ENCODE data around the gene STIMATE.

Gene STIMATE

GRCh38 chr3:52846432-52846965, 50.8 kb downstream of the STIMATE start:
- FAIRE-seq (no peak), DNase-seq (ENCODE audit: insufficient read length, low spot score) (no peak)
- TF ChIP-seq POLR2A (IDR thresholded peaks at IDR 0.05; ENCODE audit: low read depth, low read length), result no peak

- no peak for TF ChIP-seq POLR2A (IDR thresholded peaks at IDR 0.05; ENCODE audit: low read depth, low read length)
- no peak for FAIRE-seq
- DNase-seq (ENCODE audit: insufficient read length, low spot score), result no peak
These were observed 51.5 kb downstream of the STIMATE start for GRCh38 chr3:52845691-52846431.

DNA sequence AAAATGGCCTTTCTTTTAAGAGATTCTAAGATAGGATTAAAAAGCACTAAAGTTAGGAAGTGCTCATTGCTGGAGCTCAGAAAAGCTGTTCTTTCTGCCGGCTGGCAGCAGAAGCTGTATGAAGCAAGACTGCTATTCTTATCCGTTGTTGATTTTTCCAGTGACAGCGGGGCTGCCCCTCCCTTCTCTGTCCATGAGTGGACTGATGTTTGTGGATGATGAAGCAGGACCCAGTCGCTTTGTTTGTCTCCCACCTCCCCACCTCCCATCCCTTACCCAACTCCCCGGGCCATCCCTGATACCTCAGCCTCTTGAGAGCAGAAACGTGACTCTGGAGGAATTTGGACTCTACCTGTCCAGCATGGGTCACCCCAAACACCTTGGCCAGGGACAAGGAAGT, 52.2 kb downstream of the STIMATE start:
- no peak for DNase-seq (ENCODE audit: insufficient read length, low spot score)
- no peak for FAIRE-seq
- TF ChIP-seq POLR2A (IDR thresholded peaks at IDR 0.05; ENCODE audit: low read depth, low read length), result no peak

- DNase-seq (ENCODE audit: insufficient read length, low spot score), result no peak
- no peak for FAIRE-seq
- no peak for TF ChIP-seq POLR2A (IDR thresholded peaks at IDR 0.05; ENCODE audit: low read depth, low read length)
These were observed 52.9 kb downstream of the STIMATE start for GRCh38 chr3:52844290-52844975.

GRCh38 chr3:52843881-52844280, 53.5 kb downstream of the STIMATE start:
- no peak for FAIRE-seq
- no peak for TF ChIP-seq POLR2A (IDR thresholded peaks at IDR 0.05; ENCODE audit: low read depth, low read length)
- no peak for DNase-seq (ENCODE audit: insufficient read length, low spot score)

DNA sequence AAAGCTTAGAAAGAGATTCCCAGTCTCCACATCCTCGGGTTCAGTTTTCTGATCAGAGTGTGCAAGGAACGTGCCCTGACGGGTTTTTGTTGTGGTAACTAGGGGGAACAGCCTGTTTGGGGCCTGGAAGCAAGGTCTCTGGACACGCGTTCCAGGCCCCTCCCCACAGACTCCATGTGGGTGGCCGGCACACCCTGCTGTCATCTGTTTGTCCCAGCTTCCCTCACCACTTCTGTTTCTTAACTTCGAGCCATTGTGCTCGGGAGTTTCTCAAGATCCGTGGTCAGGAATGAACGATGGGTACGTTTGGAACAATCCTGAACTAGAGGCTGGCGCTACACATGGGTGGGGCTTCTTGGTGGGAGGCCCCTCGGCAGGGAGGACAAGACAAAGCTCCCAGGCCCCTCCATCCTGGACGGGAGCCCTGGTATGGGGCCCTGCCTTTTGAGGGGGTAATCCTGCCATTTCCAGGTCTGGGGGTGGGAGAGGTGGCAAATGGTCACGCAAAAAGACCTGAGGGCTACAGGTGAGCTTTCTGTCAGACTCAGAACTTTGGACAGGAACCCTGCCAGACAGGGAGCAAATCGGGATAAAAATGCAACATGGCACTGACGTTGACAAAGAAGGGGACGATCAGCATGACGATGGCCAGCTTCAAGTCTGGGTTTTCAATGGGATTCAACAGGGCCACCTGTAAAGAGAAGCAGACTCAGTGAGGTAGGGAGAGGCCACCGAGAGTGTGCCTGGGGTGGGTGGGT, 54.1 kb downstream of the STIMATE start:
- FAIRE-seq (no peak), DNase-seq (ENCODE audit: insufficient read length, low spot score) (no peak)
- TF ChIP-seq POLR2A (IDR thresholded peaks at IDR 0.05; ENCODE audit: low read depth, low read length), result no peak

- DNase-seq (ENCODE audit: insufficient read length, low spot score), result no peak
- TF ChIP-seq POLR2A (IDR thresholded peaks at IDR 0.05; ENCODE audit: low read depth, low read length), result no peak
- no peak for FAIRE-seq
These were observed 54.9 kb downstream of the STIMATE start for GRCh38 chr3:52842424-52842823.

- FAIRE-seq (no peak), DNase-seq (ENCODE audit: insufficient read length, low spot score) (no peak)
- TF ChIP-seq POLR2A (IDR thresholded peaks at IDR 0.05; ENCODE audit: low read depth, low read length), result no peak
These were observed 55.4 kb downstream of the STIMATE start for GRCh38 chr3:52841981-52842340.

DNA sequence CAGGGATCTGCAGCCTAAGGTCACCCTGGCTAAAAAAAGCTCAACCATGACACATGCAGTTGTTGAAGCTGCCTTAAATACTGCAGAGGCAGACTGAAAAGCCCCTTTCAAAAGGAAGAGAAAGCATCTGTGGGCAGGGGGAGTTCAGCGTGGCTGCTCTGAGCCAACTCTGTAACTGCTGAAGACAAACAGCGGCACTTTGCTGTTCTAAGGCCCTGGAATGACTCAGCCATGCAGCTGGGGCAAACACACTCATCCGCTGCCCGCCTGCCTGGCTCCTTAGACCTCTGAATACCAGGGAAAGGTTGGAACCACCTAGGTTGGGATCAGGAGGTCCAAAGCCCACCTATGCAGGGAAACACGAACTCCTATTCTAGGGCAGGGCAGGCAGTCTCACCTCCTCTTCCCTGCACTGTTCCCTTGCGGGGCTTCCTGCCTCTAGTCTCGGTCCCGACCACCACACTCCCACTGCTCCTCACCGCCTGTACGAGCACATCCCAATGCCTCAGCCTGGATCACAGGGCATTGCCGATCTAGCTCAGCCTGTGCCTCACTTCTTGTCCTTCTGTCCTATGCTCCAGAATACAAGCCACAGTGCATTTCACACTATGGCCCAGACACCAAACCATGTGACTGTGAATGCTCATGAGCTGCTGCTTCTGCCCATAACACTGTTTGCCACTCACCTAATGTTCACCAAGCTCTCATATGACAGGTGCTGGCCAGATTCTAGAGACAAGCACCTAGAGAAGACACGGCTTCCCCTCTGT, 56.0 kb downstream of the STIMATE start:
- TF ChIP-seq POLR2A (IDR thresholded peaks at IDR 0.05; ENCODE audit: low read depth, low read length), result no peak
- DNase-seq (ENCODE audit: insufficient read length, low spot score), result no peak
- FAIRE-seq, result no peak

- no peak for TF ChIP-seq POLR2A (IDR thresholded peaks at IDR 0.05; ENCODE audit: low read depth, low read length)
- FAIRE-seq, result no peak
- no peak for DNase-seq (ENCODE audit: insufficient read length, low spot score)
These were observed 57.3 kb downstream of the STIMATE start for GRCh38 chr3:52839892-52840545.

DNA sequence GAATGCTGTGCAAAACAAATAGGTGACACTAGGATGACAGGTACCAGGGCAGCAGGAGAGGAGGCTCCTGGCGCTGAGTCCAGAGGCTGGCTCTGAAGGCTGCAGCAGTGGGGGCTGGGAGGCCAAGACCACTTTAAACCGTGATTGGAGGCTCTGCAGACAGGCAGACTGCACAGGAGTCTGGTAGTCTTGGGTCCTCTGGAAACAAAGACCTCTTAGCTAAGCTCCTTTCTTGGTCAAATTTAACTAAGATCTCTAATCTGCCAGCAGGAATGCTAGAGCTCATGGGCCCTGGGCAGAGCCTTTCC, 58.1 kb downstream of the STIMATE start:
- TF ChIP-seq POLR2A (IDR thresholded peaks at IDR 0.05; ENCODE audit: low read depth, low read length), result no peak
- FAIRE-seq (no peak), DNase-seq (ENCODE audit: insufficient read length, low spot score) (no peak)

- FAIRE-seq (no peak), DNase-seq (ENCODE audit: insufficient read length, low spot score) (no peak)
- TF ChIP-seq POLR2A (IDR thresholded peaks at IDR 0.05; ENCODE audit: low read depth, low read length), result no peak
These were observed 58.6 kb downstream of the STIMATE start for GRCh38 chr3:52838561-52839267.

- DNase-seq (ENCODE audit: insufficient read length, low spot score) (no peak), FAIRE-seq (no peak)
- no peak for TF ChIP-seq POLR2A (IDR thresholded peaks at IDR 0.05; ENCODE audit: low read depth, low read length)
These were observed 60.4 kb downstream of the STIMATE start for GRCh38 chr3:52836986-52837385.

Measured in H54 (cell line).